GM12875 (cell line): ENCODE results near the gene PCNX2.

Source experiments
- H3K4me3 ChIP-seq: one replicate; pipeline ENCODE4 v1.5.1; 2011; ENCODE audit warnings: low read depth, low read length, control low read depth
- TF ChIP-seq, protein P1 (sequence below): IDR thresholded peaks from 2 replicates; pipeline ENCODE4 v1.5.1; 2011; ENCODE audit warnings: low read depth, mild to moderate bottlenecking, control low read depth, inconsistent platforms, low read length, moderate library complexity, borderline replicate concordance; ENCODE audit not compliant: insufficient read depth

PCNX2 gene

GRCh38 chr1:233278631-233279030 lies 16.9 kb downstream of the PCNX2 start:
- H3K4me3 ChIP-seq, result no peak overlapping the region
- TF ChIP-seq, protein P1, sequence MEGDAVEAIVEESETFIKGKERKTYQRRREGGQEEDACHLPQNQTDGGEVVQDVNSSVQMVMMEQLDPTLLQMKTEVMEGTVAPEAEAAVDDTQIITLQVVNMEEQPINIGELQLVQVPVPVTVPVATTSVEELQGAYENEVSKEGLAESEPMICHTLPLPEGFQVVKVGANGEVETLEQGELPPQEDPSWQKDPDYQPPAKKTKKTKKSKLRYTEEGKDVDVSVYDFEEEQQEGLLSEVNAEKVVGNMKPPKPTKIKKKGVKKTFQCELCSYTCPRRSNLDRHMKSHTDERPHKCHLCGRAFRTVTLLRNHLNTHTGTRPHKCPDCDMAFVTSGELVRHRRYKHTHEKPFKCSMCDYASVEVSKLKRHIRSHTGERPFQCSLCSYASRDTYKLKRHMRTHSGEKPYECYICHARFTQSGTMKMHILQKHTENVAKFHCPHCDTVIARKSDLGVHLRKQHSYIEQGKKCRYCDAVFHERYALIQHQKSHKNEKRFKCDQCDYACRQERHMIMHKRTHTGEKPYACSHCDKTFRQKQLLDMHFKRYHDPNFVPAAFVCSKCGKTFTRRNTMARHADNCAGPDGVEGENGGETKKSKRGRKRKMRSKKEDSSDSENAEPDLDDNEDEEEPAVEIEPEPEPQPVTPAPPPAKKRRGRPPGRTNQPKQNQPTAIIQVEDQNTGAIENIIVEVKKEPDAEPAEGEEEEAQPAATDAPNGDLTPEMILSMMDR, result no peak

DNA sequence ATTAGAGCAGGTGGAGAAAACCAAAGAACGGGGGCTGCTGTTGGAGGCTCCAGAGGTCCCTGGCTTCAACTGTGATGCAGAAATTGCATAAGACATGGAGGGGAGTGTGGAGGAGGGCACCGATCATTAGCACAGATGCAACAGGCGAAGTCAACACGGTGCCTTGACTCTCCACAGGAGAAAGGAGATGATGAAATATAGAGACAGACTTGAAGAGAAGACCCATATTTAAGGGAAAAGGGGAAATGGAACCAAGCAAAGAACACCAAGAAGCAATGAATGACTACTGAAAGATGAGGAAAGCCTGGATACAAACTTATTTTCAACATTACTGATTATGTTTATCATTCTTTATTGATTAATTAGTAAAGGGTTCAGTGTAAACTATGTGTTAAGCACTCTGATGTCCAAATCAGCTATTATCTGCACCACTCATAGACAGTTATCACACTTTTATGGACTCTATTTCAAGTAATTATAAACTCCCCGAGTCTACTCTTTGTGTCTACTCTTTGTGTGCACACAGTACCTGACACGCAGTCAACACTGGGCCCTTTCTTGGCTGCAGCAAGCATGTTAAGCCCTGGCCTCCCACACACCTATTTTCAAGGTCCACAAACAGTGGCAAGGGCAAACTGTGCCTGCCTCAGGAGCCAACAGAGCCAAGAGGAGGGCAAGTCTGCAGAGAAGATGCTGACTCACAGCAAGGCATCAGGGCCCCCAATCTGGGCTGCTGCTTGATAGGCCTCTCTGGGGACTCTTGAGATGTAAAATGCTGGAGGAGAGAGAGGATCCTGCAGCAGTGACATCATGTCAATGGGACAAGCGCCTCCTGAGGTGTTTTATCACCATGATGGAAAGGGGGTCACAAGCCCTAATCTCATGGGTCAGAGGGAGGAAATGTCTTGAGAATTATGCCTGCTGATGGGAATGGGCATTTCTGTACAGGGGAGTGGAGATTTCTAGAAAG lies 17.6 kb downstream of the PCNX2 start:
- TF ChIP-seq, protein P1, result no peak
- no peak overlapping the region for H3K4me3 ChIP-seq

DNA sequence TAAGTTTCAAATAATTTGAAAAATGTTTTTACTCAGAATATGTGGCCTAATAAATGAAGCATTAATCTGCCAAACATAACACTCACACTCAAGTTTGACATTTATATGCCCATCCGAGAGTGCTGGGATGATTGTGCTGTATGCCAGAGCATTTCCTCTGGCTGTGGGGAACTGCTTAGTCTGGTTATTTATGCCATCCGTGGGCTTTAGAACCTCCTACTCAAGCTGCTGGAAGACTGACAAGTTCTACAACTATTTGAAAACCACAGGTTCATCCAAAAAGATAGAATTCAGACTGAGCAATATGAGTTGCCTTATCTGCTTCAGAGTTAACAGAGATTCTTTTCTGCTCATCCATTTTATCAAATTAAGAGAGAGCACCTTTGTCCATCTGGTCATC lies 25.9 kb downstream of the PCNX2 start:
- TF ChIP-seq, protein P1, result no peak
- H3K4me3 ChIP-seq, result no peak overlapping the region

DNA sequence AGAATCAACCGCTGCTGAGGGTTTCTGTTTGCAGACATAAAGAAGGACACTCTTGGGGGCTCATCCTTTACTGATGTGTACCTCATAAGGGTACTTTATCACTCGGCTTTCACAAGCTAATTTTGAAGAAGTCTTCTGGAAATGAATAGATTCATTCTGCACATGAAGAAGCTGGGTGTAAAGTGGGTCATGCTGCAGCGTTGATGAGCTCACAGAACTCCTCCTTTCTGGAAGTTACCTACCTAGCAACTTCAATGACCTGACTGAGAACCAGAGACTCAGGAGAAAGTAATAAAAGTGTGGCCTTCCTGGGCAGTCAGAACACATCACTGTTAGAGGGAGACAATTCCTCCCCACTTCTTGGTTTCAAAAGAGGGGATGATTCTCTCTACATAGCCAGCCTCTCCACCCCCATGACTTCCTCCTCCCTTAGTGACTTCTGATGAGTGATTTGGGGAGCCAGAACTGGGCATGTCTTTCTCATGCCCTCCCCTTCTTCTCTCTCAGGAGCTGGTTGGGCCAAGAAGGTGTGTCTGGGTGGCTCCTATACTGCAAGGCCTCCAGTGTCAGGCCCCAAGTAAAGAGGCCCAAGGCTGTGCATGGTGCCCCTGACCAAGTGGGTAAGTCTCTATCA lies 27.0 kb downstream of the PCNX2 start:
- TF ChIP-seq, protein P1, result no peak
- H3K4me3 ChIP-seq, result no peak overlapping the region

DNA sequence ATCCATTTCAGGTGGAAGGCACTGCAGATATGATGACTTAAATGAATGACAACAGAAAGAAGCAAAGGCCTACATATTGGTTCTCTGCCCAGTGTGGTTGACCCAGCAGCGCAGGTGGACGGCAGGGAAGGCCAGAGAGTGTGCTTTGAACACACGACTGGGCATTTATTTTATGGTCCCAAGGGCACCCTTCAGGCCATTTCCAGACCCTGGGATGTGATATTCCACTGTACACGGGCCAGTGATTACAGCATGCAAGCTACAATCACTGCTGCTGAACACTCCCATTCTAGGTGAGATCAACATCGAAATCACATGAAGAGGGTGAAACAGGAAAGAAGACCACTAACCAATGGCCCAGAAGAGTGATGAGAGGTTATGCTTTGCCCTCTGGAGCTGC lies 33.8 kb downstream of the PCNX2 start:
- TF ChIP-seq, protein P1, result no peak
- no peak overlapping the region for H3K4me3 ChIP-seq

- H3K4me3 ChIP-seq, result no peak overlapping the region
- TF ChIP-seq, protein P1, result no peak
Observed at GRCh38 chr1:233261206-233261605, 34.3 kb downstream of the PCNX2 start.
